Loucy (cell line): ENCODE data around the gene ADARB2.

ENCODE experiments used
- CTCF ChIP-seq: fragments of 200-600 bp; sonication (generic); conservative IDR thresholded peaks from 2 replicates; pipeline ENCODE4 v1.5.1; 2014; ENCODE audit warnings: mild to moderate bottlenecking, antibody characterized with exemption, low read length
- EZH2phosphoT487 ChIP-seq: fragments of 200-600 bp; IDR thresholded peaks from 2 replicates; pipeline ENCODE4 v1.6.1; 2018; ENCODE audit warnings: antibody characterized with exemption, mild to moderate bottlenecking, moderate library complexity, borderline replicate concordance

GRCh38 chr10:1666147-1666546, 71.2 kb downstream of the ADARB2 start:
- TF ChIP-seq CTCF (no peak), EZH2phosphoT487 (no peak)
